ENCODE measurements around the gene ATRNL1.

DNA sequence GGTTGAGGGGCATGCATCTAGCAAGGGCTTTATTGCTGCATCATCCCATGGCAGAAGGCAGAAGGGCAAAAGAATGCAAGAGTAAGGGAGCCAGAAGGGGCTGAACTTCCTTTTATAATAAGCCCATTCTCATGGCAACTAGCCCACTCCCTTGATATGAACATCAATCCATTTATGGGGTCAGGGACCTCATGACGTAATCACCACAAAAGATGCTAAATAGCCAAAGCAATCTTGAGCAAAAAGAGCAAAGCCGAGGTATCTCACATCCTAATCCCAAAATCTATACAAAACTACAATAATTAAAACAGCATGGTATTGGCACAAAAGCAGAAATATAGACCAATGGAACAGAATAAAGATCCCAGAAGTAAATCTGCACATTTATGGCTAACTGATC lies 499.9 kb downstream of the ATRNL1 start:
- no peak for TF ChIP-seq EZH2 (optimal IDR thresholded peaks at IDR 0.05; ENCODE audit: low read depth, low read length)
- TF ChIP-seq, protein P1, sequence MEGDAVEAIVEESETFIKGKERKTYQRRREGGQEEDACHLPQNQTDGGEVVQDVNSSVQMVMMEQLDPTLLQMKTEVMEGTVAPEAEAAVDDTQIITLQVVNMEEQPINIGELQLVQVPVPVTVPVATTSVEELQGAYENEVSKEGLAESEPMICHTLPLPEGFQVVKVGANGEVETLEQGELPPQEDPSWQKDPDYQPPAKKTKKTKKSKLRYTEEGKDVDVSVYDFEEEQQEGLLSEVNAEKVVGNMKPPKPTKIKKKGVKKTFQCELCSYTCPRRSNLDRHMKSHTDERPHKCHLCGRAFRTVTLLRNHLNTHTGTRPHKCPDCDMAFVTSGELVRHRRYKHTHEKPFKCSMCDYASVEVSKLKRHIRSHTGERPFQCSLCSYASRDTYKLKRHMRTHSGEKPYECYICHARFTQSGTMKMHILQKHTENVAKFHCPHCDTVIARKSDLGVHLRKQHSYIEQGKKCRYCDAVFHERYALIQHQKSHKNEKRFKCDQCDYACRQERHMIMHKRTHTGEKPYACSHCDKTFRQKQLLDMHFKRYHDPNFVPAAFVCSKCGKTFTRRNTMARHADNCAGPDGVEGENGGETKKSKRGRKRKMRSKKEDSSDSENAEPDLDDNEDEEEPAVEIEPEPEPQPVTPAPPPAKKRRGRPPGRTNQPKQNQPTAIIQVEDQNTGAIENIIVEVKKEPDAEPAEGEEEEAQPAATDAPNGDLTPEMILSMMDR (IDR thresholded peaks at IDR 0.05; ENCODE audit: low read length) = no peak

Data from MM.1S (cell line).